Fibroblast of the conjunctiva (primary cell): ENCODE data around the gene ALDH3B1.

Experiments used
- DNase-seq: peaks from one replicate; pipeline ENCODE4 v3.0.0-alpha.2; 2010; ENCODE audit warnings: low read depth

ALDH3B1 gene

DNA sequence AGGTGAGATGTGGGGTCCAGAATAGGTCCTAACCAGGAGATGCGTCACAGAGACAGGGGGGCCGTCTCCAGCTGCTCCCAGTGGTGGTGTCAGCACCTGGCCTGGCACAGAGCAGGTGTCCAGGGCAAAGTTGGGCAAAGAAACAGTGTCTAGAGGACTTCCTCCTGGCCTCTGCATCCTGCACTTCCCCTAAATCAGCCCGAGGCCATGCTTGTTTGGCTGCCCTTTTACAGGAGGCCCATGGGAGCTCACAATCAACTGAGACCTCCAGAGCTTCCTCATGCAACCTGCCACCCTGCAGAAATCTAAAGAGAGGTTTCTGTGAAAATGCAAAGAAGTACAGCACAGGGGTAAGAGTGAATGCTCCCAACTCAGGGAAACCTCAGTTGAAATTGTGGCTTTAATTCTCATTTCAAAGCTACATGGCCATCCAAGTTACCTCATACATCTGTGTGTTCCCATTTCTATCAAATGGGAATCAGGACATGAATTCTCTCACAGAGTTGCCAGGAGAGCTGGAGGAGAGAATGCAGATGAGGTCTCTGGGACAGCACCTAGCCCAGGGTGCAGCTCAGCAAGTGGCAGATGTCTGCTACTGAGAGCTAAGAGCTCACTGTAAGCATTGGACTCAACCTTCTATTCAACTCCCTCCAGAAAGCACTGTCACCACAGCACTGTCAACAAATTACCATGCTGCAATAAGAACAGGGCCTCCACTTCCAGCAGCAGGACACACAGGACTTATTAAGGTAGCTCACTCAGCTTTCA, 61.3 kb downstream of the ALDH3B1 start:
- no peak for DNase-seq

DNA sequence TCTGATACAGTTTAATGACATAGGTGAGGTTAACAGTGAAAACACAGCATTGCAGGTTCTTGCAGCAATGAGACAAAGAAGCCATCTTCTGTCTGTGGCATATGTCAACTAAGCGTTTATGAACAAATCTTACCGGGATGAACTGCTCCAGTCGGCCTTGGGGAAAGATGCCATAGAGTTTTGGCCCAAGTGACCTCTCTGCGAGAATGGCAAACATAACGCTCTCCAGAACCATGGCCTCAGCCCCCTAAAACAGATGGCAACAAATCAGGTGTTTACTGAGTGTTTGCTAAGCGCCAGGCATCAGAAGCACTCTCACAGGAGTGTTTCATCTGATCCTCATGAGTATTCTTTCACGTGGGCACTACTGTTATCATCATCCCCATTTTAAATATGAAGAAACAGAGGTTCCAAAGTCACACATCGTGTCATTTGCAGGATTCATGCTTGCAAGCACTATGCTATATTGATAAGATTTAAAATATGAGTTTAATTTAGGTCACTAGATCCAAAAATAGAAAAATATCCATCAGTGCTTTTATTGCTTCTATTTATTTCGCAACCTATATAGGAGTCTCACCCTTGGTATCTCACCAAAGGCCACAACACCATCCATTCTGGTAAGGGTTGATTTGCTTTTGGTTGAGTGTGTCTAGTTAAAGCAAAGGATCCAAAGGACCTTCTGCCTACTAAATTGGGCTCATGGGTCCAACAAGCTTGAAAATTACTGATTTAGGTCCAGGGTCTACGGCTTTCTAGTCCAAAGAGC, 64.6 kb downstream of the ALDH3B1 start:
- DNase-seq, result no peak

DNA sequence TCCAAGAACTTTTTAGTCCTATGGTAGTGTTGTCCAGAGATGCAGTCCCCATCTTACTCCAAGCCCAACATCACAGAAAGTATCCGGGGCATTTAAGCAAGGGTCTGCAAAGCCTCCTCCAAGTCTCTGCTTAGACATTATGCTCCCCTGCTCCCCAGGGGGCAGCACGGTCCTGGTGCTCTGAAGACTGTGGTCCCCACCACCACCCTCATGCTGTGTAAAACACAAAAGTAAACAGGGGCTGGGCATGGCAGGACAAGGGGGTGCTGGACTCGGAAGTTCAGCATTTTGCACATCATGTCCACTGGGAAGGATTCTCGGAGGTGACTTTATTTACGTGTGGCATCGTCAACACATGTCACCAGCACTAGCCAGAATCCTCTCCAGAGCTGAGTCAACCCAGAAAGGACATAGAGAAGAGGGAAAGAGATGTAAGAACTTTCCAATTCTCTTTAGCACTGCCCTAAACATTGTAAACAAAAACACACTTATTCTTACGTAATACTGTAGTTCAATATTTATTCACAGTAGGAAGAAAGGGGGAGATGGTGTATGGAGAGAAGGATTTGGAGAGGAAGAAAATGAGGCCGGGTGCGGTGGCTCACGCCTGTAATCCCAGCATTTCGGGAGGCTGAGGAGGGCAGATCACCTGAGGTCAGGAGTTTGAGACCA, 66.4 kb downstream of the ALDH3B1 start:
- no peak for DNase-seq

DNA sequence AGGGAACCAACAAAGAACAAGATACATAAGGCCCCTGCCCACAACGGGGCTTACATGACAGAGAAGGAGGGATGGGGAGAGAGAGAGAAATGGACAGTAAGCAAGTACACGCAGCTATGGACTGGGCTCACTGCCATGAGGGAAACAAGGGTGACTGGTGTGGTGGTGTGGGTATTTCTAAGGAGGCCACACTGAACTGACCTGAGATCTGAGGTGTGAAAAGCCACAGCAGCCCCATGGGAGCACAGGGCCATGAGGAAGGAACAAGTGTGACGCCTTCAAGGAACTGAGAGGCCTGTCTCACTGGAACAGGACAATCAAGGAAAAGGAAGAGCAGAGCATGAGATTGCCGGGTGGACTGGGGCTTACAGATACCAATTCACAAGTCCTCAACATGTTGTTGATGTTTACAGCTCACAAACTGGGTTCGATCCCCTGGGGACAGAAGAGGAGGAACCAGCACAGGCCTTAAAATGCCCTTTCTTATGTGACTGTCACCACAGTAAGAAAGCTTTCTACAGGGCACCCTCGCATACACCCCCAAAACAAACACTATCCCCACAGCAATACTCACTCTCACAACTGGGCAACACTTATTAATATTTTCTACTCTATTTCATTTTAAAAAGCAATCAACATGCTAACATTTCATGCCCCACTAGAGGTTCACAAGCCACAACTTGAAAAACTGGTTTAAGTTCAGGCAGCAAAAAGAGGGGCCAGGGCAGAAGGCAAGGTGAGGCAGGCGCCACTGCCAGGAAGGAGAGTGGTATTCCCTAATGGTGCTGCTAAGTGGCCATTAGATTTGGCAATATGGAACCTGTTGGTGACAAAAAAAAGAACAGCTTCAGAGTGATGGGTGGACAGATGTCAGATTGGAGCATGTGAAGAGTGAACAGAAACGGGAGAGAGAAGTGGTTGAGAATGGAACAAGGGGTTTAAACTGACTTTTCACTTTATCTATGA, 67.8 kb downstream of the ALDH3B1 start:
- no peak for DNase-seq
